ENCODE measurements around the gene HLA-C.

- TF ChIP-seq TARDBP (IDR thresholded peaks at IDR 0.05) (no peak), SP1 (IDR thresholded peaks at IDR 0.05) (no peak), FOXA1 (IDR thresholded peaks at IDR 0.05) (no peak), NFRKB (IDR thresholded peaks at IDR 0.05) (no peak), ARNT (IDR thresholded peaks at IDR 0.05) (no peak), HDGF (IDR thresholded peaks at IDR 0.05; ENCODE audit: borderline replicate concordance) (no peak), L3MBTL2 (conservative IDR thresholded peaks at IDR 0.05) (no peak), FOXM1 (IDR thresholded peaks at IDR 0.05; ENCODE audit: borderline replicate concordance) (no peak), PKNOX1 (IDR thresholded peaks at IDR 0.05) (no peak)
These were observed 32.8 kb upstream of the HLA-C start for GRCh38 chr6:31304683-31305082.

Data from HEK293T (cell line).